ENCODE results near the gene ZBTB43.
A peak's percentile ranks its signal among the peaks of the same experiment; 100 is the strongest.
"Not testable (repeated sequence)": the region's sequence is repeated elsewhere in the genome, so short reads cannot be mapped to it uniquely, and the experiment has no call there.

The ZBTB43 gene

DNA sequence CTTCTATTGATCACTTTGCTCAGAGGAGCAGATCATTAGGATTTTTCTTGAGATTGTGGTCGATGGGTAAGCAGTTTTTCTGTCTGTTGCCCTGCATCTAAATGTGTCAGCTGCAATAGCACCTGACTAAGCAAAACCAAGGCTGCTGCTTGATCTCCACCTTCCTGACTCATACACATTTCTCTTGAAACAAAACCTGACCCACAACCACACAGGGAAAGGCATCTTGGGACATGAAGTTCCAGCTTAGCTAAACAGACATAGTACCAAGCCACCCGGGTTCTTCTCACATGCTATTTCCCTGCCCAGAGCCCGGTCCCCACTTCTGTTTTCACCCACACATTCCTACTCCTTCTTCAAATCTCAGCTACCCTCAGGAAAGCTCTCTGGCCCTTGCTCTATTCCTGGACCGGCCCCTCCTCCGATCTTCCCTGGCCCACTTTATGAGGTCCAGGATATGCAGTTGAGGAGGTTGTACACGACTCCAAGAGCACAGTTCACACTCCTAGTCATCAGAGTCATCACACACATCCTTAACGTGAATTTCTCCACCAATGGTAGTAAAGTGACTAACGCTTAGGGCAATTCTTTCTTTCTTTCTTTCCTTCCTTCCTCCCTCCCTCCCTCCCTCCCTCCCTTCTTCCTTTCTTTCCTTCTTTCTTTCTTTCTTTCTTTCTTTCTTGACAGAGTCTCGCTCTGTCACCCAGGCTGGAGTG, 16.0 kb upstream of the ZBTB43 start:
- no peak for FAIRE-seq
- no peak for DNase-seq (ENCODE audit: extremely low spot score, insufficient read length, low read depth)

GRCh38 chr9:126790561-126790960, 14.3 kb upstream of the ZBTB43 start:
- DNase-seq (ENCODE audit: extremely low spot score, insufficient read length, low read depth) (no peak), FAIRE-seq (no peak)

- FAIRE-seq (no peak), DNase-seq (ENCODE audit: extremely low spot score, insufficient read length, low read depth) (no peak)
Measured at GRCh38 chr9:126791406-126792230, 13.2 kb upstream of the ZBTB43 start.

GRCh38 chr9:126793686-126794417, 11.0 kb upstream of the ZBTB43 start:
- no peak for FAIRE-seq
- no peak for DNase-seq (ENCODE audit: extremely low spot score, insufficient read length, low read depth)

- DNase-seq (ENCODE audit: extremely low spot score, insufficient read length, low read depth) (no peak), FAIRE-seq (no peak)
Measured at GRCh38 chr9:126794441-126794840, 10.4 kb upstream of the ZBTB43 start.

DNA sequence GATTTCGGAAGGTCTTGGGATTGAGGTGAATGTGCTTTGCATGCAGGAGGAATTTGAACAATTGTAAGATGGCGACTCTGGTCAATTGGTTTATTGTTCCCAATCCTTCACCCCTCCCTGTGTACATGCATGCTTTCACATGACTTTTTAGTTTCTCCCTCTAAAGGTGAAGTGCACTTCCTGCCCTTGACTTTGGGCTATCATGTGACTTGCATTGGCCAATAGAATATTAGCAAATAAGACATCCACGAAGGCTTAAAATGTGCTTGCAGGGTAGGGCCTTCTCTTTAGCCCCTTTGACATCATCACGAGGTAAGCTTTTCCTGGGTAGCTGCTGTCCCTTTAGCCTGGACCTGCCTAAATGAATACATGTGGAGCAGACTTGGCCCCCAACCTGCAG, 8.1 kb upstream of the ZBTB43 start:
- DNase-seq (ENCODE audit: extremely low spot score, insufficient read length, low read depth): no peak
- FAIRE-seq: no peak

GRCh38 chr9:126797903-126798302, 6.9 kb upstream of the ZBTB43 start:
- FAIRE-seq (no peak), DNase-seq (ENCODE audit: extremely low spot score, insufficient read length, low read depth) (no peak)

DNA sequence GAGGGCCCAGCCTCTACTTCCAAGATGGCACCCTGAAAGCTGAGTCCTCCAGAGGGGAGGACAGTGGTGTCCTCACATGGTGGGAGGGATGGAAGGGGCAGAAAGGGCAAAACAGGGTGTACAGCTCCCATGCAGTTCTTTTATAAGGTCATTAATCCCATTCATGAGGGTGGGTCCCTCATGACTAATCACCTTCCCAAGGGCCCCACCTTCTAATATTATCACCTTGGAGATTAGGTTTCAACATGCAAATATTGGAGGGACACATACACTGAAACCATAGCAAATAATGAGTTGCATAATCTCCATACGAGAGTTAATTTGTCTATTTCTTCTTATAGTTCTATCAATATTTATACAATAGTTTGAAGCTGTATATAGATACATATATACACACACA, 5.8 kb upstream of the ZBTB43 start:
- FAIRE-seq: no peak

DNA sequence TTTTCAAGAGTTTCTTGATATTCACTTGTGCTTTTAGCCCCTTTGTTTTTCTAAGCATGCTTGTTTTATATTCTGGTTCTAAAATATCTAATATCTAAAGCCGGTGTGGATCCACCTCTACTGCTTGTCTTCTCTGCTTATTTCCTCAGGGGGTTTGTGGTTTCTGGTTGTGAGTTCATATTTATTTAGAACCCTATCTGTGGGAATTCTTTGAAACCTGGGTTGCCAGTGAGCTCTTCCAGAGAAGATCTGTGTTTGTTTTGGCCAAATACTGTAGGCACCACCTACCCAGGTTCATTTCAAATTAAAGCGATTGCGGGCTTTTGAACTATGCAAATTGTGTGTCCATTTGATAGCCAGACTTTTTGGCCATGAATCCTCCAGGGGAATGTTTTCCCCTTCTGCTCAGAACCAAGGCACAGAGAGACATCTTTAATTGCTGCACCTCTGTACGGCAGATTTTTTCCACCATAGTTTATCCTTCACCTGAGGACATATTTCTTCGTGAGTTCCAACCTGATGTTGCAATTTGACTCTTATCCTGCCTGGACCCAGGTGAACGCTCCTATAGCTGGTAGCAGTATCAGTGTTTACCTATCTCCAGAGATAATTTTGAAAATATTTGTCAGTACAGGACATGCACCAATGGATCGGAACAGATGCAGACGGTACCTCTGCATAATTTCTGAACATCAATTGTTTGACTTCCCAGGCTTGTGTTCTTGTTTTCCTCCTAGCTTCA, 2.4 kb upstream of the ZBTB43 start:
- no peak for DNase-seq (ENCODE audit: extremely low spot score, insufficient read length, low read depth)
- FAIRE-seq: no peak

More for the DNA sequence above, 5.8 kb upstream of the ZBTB43 start:
- DNase-seq (ENCODE audit: extremely low spot score, insufficient read length, low read depth): no peak

GRCh38 chr9:126804198-126804695, 593 bp upstream of the ZBTB43 start:
- FAIRE-seq (no peak), DNase-seq (ENCODE audit: extremely low spot score, insufficient read length, low read depth) (no peak)

- DNase-seq (ENCODE audit: extremely low spot score, insufficient read length, low read depth): peak; percentile 33
- peak; percentile 84 for FAIRE-seq
Measured at GRCh38 chr9:126805554-126806262, 868 bp downstream of the ZBTB43 start.

GRCh38 chr9:126806336-126806735, 1.5 kb downstream of the ZBTB43 start:
- FAIRE-seq (no peak), DNase-seq (ENCODE audit: extremely low spot score, insufficient read length, low read depth) (no peak)

DNA sequence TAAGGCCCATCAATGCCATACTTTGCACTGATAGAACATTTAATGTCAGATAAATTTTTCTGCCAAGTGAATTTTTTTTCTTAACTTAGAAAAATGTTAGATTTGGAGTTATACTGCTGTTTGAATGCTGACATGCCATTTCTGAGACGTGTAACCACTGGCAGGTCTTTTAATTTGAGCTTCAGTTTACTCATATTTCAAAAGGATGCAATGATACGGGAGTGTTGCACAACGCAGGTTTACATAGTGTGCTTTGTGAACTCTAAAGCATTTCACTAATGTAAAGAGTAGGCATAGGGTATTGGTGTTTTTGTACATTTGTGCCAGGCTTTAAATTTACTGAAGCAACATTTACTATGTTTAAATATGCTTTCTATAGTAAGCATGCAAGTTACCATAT, 4.2 kb downstream of the ZBTB43 start:
- DNase-seq (ENCODE audit: extremely low spot score, insufficient read length, low read depth) (no peak), FAIRE-seq (no peak)

GRCh38 chr9:126810221-126810620, 5.4 kb downstream of the ZBTB43 start:
- DNase-seq (ENCODE audit: extremely low spot score, insufficient read length, low read depth); FAIRE-seq: not testable (repeated sequence)

DNA sequence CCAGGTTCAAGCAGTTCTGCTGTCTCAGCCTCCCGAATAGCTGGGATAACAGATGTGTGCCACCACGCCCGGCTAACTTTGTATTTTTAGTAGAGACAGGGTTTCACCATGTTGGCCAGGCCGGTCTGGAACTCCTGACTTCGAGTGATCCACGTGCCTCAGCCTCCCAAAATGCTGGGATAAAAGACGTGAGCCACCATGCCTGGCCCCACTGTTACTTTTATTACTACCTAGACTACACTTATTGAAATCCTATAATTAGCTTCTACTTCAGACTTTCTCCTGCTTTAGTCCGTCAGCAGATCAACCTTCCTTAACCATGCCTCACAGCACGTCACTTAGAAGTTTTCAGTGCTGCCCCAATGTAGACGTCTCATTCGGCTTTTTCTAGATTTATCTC, 8.2 kb downstream of the ZBTB43 start:
- DNase-seq (ENCODE audit: extremely low spot score, insufficient read length, low read depth) (no peak), FAIRE-seq (no peak)

DNA sequence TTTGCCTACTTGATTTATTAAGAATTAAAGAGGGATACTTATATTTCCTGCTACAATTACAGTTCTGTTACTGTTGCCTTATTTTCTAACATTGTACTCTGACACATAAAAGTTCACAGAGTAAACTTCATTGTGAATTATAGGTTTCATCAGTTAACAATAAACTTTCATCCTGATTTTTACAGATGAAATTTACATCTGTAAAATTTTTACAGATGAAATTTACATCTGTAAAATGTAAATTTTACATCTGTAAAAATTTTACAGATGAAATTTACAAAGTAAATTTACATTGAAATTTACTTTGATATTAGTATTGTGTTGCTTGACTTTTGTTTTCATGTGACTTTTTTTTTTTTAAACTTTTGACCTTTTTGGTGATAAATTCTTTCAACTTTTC, 9.3 kb downstream of the ZBTB43 start:
- no peak for FAIRE-seq
- no peak for DNase-seq (ENCODE audit: extremely low spot score, insufficient read length, low read depth)

DNA sequence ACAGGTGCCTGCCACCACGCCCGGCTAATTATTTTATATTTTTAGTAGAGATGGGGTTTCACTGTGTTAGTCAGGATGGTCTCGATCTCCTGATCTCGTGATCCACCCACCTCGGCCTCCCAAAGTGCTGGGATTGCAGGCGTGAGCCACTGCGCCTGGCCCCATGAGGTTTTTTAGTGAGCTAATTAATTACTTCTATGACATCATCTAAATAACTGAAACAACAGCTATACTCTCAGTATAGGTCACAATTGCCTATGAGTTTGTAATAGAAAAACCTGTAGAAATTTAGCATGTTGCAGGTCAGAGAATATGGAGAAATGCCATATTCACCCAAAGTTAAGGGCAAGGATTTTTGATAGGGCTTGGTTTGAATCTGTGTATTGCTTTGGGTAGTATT, 12.8 kb downstream of the ZBTB43 start:
- not testable (repeated sequence) for FAIRE-seq; DNase-seq (ENCODE audit: extremely low spot score, insufficient read length, low read depth)

- FAIRE-seq (no peak), DNase-seq (ENCODE audit: extremely low spot score, insufficient read length, low read depth) (no peak)
Measured at GRCh38 chr9:126818482-126818881, 13.6 kb downstream of the ZBTB43 start.

DNA sequence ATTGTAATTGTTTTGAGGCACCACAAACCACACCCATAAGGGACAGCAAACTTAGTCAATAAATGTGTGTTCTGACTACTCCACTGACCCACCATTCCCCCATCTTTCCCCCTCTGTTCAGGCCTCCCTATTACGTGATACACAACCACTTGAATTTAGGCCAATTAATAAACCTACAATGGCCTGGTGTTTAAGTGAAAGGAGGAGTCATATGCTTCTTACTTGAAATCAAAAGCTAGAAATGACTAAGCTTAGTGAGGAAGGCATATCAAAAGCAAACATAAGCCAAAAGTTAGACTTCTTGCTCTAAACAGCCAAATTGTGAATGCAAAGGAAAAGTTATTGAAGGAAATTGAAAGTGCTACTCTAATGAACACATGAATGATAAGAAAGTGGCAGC, 14.6 kb downstream of the ZBTB43 start:
- FAIRE-seq: no peak
- no peak for DNase-seq (ENCODE audit: extremely low spot score, insufficient read length, low read depth)
